Naive thymus-derived CD4-positive, alpha-beta T cell (primary cell): ENCODE results near the gene MRPL32. TPM values are rescaled to one million over a fixed set of nuclear protein-coding genes. Genes with fewer than 3 reads are reported as not detected.
"Not testable (repeated sequence)": the region's sequence is repeated elsewhere in the genome, so short reads cannot be mapped to it uniquely, and the experiment has no call there.

Experiments
- ATAC-seq: fragments of 150-1000 bp; cut with Tn5 transposase; 2 replicates; pipeline ENCODE4 v1.10.0; 2021; ENCODE audit warnings: mild to moderate bottlenecking, moderate library complexity
- CTCF ChIA-PET: fragments of 350-600 bp; sonication (Branson Sonifier 250); formaldehyde crosslinking; loops from one replicate; lab custom pipeline; 2021; ENCODE audit warnings: antibody characterized with exemption; lab: Charles Lee
- POLR2A ChIA-PET: fragments of 350-600 bp; sonication (Branson Sonifier 250); formaldehyde crosslinking; loops from one replicate; lab custom pipeline; 2021; ENCODE audit warnings: antibody characterized with exemption, inconsistent platforms; lab: Charles Lee
- DNase-seq, 9 donors: peaks; one replicate each; pipeline versions ENCODE4 v3.0.0 to v3.0.0-alpha.2; 2020 to 2022; ENCODE audit warnings: mixed read lengths in 1 of 9
- H3K27ac ChIP-seq: one replicate; pipeline ENCODE4 v1.7.0; 2013; ENCODE audit warnings: mild to moderate bottlenecking, low read depth, low read length, moderate library complexity
- H3K27me3 ChIP-seq, 2 donors: one replicate each; pipeline ENCODE4 v1.7.0; 2013; ENCODE audit warnings: low read length in 2 of 2, mild to moderate bottlenecking in 2 of 2, moderate library complexity in 2 of 2; ENCODE audit not compliant: control insufficient read depth in 2 of 2, insufficient read depth in 2 of 2
- H3K36me3 ChIP-seq, 3 experiments: 1 replicate in 2 of 3; 2 replicates in 1 of 3; pipeline ENCODE4 v1.7.0; 2013; ENCODE audit warnings: low read length in 3 of 3, mild to moderate bottlenecking in 3 of 3, moderate library complexity in 1 of 3; ENCODE audit not compliant: insufficient read depth in 3 of 3, control insufficient read depth in 2 of 3
- H3K4me1 ChIP-seq, 2 donors: one replicate each; pipeline ENCODE4 v1.7.0; 2013; ENCODE audit warnings: low read length in 2 of 2, mild to moderate bottlenecking in 2 of 2, moderate library complexity in 1 of 2; ENCODE audit not compliant: control insufficient read depth in 2 of 2, insufficient read depth in 2 of 2
- H3K4me3 ChIP-seq: 2 replicates; pipeline ENCODE4 v1.7.0; 2013; ENCODE audit warnings: mild to moderate bottlenecking, low read length
- H3K9me3 ChIP-seq, 3 experiments: 1 replicate in 2 of 3; 2 replicates in 1 of 3; pipeline ENCODE4 v1.7.0; 2013; ENCODE audit warnings: low read length in 3 of 3; ENCODE audit not compliant: control insufficient read depth in 2 of 3
- H3K27ac Mint-ChIP-seq, 9 donors: one replicate each; pipeline ENCODE4 v1.8.0; 2020 to 2022; ENCODE audit warnings: mixed read lengths in 9 of 9, mild to moderate bottlenecking in 8 of 9, moderate library complexity in 5 of 9, inconsistent platforms in 2 of 9
- H3K27me3 Mint-ChIP-seq, 5 donors: one replicate each; pipeline ENCODE4 v1.8.0; 2021 to 2022; ENCODE audit warnings: mixed read lengths in 5 of 5, mild to moderate bottlenecking in 1 of 5
- H3K36me3 Mint-ChIP-seq, 5 donors: one replicate each; pipeline ENCODE4 v1.8.0; 2020 to 2022; ENCODE audit warnings: mixed read lengths in 5 of 5, mild to moderate bottlenecking in 3 of 5, inconsistent platforms in 1 of 5
- H3K4me1 Mint-ChIP-seq, 7 donors: one replicate each; pipeline ENCODE4 v1.8.0; 2020 to 2022; ENCODE audit warnings: mixed read lengths in 7 of 7, mild to moderate bottlenecking in 3 of 7, inconsistent platforms in 1 of 7
- H3K4me3 Mint-ChIP-seq, 10 donors: one replicate each; pipeline ENCODE4 v1.8.0; 2020 to 2022; ENCODE audit warnings: mild to moderate bottlenecking in 10 of 10, mixed read lengths in 10 of 10, moderate library complexity in 6 of 10, inconsistent platforms in 2 of 10
- H3K9me3 Mint-ChIP-seq, 11 donors: one replicate each; pipeline ENCODE4 v1.8.0; 2020 to 2022; ENCODE audit warnings: mixed read lengths in 11 of 11, mild to moderate bottlenecking in 4 of 11, inconsistent platforms in 1 of 11, moderate library complexity in 1 of 11
- intact Hi-C, 2 donors: fragments of 100-400 bp; cut with micrococcal nuclease; formaldehyde crosslinking; loops; one replicate each; pipeline ENCODE4 v1.15.1; 2023
- polyA plus RNA-seq, 2 donors: library from polyadenylated mRNA; unstranded; fragments of 300-500 nt; fragmentation: Illumina TruSeq; gene quantifications; one replicate each; pipeline ENCODE4 v1.2.3, GENCODE V29; 2021
- total RNA-seq, 6 experiments: library from RNA in 5 of 6; stranded (reverse) in 5 of 6; gene quantifications; 1 replicate in 5 of 6; 2 replicates in 1 of 6; pipeline ENCODE4 v1.2.3 and lab custom pipeline; 2021 to 2026

The MRPL32 gene
- total RNA-seq (10 to 100 TPM; 27.7 to 58.2 (median 53.4) TPM), polyA plus RNA-seq (10 to 100 TPM; 43.9 to 52.9 TPM), total RNA-seq (lab: John Stamatoyannopoulos, UW) (40.2 reads per million, percentile 66 among the genes with 10 or more reads in this experiment)

DNA sequence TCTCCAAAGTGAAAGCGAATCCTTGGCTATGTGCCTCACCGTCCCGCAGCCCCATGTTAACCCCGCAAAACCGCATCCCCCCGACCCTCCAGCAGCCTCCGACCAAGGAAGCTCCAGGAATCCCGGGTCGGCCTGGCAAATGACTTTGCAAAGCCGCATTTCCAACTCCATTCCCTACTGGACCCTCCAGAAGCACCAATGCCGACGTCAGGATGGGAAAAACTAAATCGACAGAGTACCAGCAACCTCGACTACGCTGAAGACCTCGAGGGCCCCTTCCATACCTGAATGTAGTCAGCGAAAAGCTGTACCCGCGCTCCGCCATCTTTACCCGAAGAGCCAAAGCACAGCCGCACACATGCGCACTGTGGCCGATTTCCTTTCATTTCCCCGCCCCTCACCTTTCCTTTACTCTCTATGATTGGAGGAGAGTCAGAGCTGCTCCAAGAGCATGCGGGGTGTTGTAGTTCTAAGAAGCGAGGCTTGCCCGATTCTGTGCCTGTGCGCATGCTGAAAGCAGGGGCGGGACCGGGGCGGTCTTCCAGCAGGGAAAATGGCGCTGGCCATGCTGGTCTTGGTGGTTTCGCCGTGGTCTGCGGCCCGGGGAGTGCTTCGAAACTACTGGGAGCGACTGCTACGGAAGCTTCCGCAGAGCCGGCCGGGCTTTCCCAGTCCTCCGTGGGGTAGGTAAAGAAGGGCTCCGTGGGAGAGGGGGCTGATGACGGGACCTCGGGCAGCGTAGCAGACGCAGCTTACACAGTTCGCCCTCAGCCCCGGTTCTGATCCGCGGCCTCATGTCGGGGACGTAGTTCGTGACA is at the start of gene MRPL32, which contains the start of gene PSMA2:
Gene MRPL32 (plus strand): TSS at position 543 of the 818 bp plus-strand sequence. CDS start 11 bp downstream, at position 554.
Gene PSMA2 (minus strand): TSS at position 341 of the 818 bp plus-strand sequence. CDS start 16 bp downstream, at position 325.
- POLR2A ChIA-PET: interaction anchor here (0.7 to 4.4 kb wide), 16 partner anchors 11 to 1110 kb away, joined by 3 to 24 read pairs (median 4); partner anchors contain the start of genes BLVRA, C7orf25, COA1 and MRPS24
- Mint-ChIP-seq H3K4me1 (peaks cover 31 to 93% (median 71%) of the 10 kb centered on the region in 7 donors), H3K27ac (peak within 1 kb of the TSS; percentile 92 to 100 (median 97)), H3K27me3 (no peaks in the 10 kb centered on the region), H3K36me3 (peaks cover 8 to 15% (median 10%) of the 10 kb centered on the region in 5 donors), H3K4me3 (peak within 1 kb of the TSS; percentile 88 to 100 (median 98)), H3K9me3 (no peaks in the 10 kb centered on the region)
- DNase-seq: peak; percentile 83 to 97 (median 94)
- CTCF ChIA-PET: interaction anchor here (1.5 to 3.4 kb wide), 3 partner anchors 9 to 651 kb away, joined by 5 to 12 read pairs (median 6); partner anchors contain the start of genes C7orf25 and STK17A
- Histone ChIP-seq H3K27me3 (no peaks in the 10 kb centered on the region), H3K9me3 (no peaks in the 10 kb centered on the region), H3K36me3 (peaks cover 5 to 19% (median 6%) of the 10 kb centered on the region in 3 experiments), H3K27ac (peak within 1 kb of the TSS; percentile 89), H3K4me3 (peak within 1 kb of the TSS; percentile 100), H3K4me1 (peaks cover 24 to 48% of the 10 kb centered on the region in 2 donors)
- intact Hi-C loops: loop anchor here (1.0 to 5.0 kb wide), 12 partner anchors 13 to 1650 kb away; partner anchors contain the start of genes C7orf25 (in 2 of the 2), COA1 (in 2 of the 2), STK17A (in 2 of the 2) and MRPS24 (in 1 of the 2)
- ATAC-seq: peak; percentile 99

- no peak overlapping the region for H3K4me3 ChIP-seq
- peaks cover 0 to 4% (median 0%) of the 10 kb centered on the region in 11 donors for H3K9me3 Mint-ChIP-seq
- H3K27ac ChIP-seq: no peak overlapping the region
These were observed 48.2 kb upstream of the MRPL32 start for GRCh38 chr7:42883950-42884349.

GRCh38 chr7:42885183-42885582 is 47.0 kb upstream of the MRPL32 start:
- H3K27me3 ChIP-seq, H3K36me3 Mint-ChIP-seq, H3K4me3 ChIP-seq, H3K4me1 ChIP-seq, H3K27ac ChIP-seq, intact Hi-C loops, H3K27me3 Mint-ChIP-seq, H3K27ac Mint-ChIP-seq, ATAC-seq, DNase-seq, H3K9me3 ChIP-seq, H3K9me3 Mint-ChIP-seq, H3K4me3 Mint-ChIP-seq, H3K36me3 ChIP-seq, POLR2A ChIA-PET: not testable (repeated sequence)
- H3K4me1 Mint-ChIP-seq: peaks cover 18 to 34% (median 25%) of the 10 kb centered on the region in 7 donors
- CTCF ChIA-PET: interaction anchor here (1.4 kb wide), 1 partner anchor 9 kb away, joined by 4 read pairs; no protein-coding TSS in a partner anchor

More at GRCh38 chr7:42883950-42884349, 48.2 kb upstream of the MRPL32 start:
- intact Hi-C loops: no loop called here
- no peaks in the 10 kb centered on the region for H3K36me3 ChIP-seq
- Mint-ChIP-seq H3K27ac (no peak overlapping the region), H3K36me3 (no peaks in the 10 kb centered on the region), H3K4me1 (peaks cover 15 to 29% (median 20%) of the 10 kb centered on the region in 7 donors), H3K4me3 (no peak overlapping the region), H3K27me3 (peaks cover 0 to 5% (median 0%) of the 10 kb centered on the region in 5 donors)
- no peaks in the 10 kb centered on the region for H3K4me1 ChIP-seq
- DNase-seq: no peak
- H3K27me3 ChIP-seq: no peaks in the 10 kb centered on the region
- no peak for ATAC-seq
- POLR2A ChIA-PET: no interaction called here
- H3K9me3 ChIP-seq: no peaks in the 10 kb centered on the region
- CTCF ChIA-PET: no interaction called here

- no peaks in the 10 kb centered on the region for H3K4me1 ChIP-seq
- H3K9me3 Mint-ChIP-seq: peaks cover 0 to 4% (median 0%) of the 10 kb centered on the region in 11 donors
- H3K4me3 ChIP-seq: no peak overlapping the region
- no peak overlapping the region for H3K4me3 Mint-ChIP-seq
- ATAC-seq (no peak), DNase-seq (no peak)
- H3K36me3 Mint-ChIP-seq: no peaks in the 10 kb centered on the region
- no peak overlapping the region for H3K27ac ChIP-seq
- no peaks in the 10 kb centered on the region for H3K9me3 ChIP-seq
- intact Hi-C loops: no loop called here
- H3K27me3 ChIP-seq: no peaks in the 10 kb centered on the region
- peaks cover 0 to 3% (median 0%) of the 10 kb centered on the region in 5 donors for H3K27me3 Mint-ChIP-seq
- H3K27ac Mint-ChIP-seq: peak overlapping the region in 4 of 9 donors; percentile 27 to 96 (median 54)
- ChIA-PET POLR2A (no interaction called here), CTCF (no interaction called here)
- no peaks in the 10 kb centered on the region for H3K36me3 ChIP-seq
- H3K4me1 Mint-ChIP-seq: peaks cover 18 to 34% (median 25%) of the 10 kb centered on the region in 7 donors
These were observed 46.0 kb upstream of the MRPL32 start for GRCh38 chr7:42886129-42886528.

- POLR2A ChIA-PET: interaction anchor here (0.7 to 3.5 kb wide), 2 partner anchors 24 to 45 kb away, joined by 3 to 24 read pairs; partner anchors contain the start of genes MRPL32 and PSMA2
- intact Hi-C loops: no loop called here
- peaks cover 0 to 4% (median 0%) of the 10 kb centered on the region in 11 donors for H3K9me3 Mint-ChIP-seq
- H3K27me3 Mint-ChIP-seq: peaks cover 0 to 3% (median 0%) of the 10 kb centered on the region in 5 donors
- peak overlapping the region; percentile 79 to 95 (median 92) for H3K4me3 Mint-ChIP-seq
- H3K4me1 Mint-ChIP-seq: peaks cover 18 to 34% (median 25%) of the 10 kb centered on the region in 7 donors
- peaks cover 0 to under 1% (median 0%) of the 10 kb centered on the region in 5 donors for H3K36me3 Mint-ChIP-seq
- CTCF ChIA-PET: interaction anchor here (0.7 kb wide), 1 partner anchor 869 kb away, joined by 3 read pairs; no protein-coding TSS in a partner anchor
- no peaks in the 10 kb centered on the region for H3K4me1 ChIP-seq
- no peaks in the 10 kb centered on the region for H3K27me3 ChIP-seq
- no peaks in the 10 kb centered on the region for H3K9me3 ChIP-seq
- H3K27ac ChIP-seq: peak overlapping the region; percentile 80
- no peak for DNase-seq
- peak overlapping the region in 8 of 9 donors; percentile 60 to 98 (median 96) for H3K27ac Mint-ChIP-seq
- no peak overlapping the region for H3K4me3 ChIP-seq
- H3K36me3 ChIP-seq: no peaks in the 10 kb centered on the region
- no peak for ATAC-seq
These were observed 45.2 kb upstream of the MRPL32 start for GRCh38 chr7:42886893-42887505.
